ENCODE data around the gene ATP13A1.
"Not testable (repeated sequence)": the region's sequence is repeated elsewhere in the genome, so short reads cannot be mapped to it uniquely, and the experiment has no call there.

The ATP13A1 gene

DNA sequence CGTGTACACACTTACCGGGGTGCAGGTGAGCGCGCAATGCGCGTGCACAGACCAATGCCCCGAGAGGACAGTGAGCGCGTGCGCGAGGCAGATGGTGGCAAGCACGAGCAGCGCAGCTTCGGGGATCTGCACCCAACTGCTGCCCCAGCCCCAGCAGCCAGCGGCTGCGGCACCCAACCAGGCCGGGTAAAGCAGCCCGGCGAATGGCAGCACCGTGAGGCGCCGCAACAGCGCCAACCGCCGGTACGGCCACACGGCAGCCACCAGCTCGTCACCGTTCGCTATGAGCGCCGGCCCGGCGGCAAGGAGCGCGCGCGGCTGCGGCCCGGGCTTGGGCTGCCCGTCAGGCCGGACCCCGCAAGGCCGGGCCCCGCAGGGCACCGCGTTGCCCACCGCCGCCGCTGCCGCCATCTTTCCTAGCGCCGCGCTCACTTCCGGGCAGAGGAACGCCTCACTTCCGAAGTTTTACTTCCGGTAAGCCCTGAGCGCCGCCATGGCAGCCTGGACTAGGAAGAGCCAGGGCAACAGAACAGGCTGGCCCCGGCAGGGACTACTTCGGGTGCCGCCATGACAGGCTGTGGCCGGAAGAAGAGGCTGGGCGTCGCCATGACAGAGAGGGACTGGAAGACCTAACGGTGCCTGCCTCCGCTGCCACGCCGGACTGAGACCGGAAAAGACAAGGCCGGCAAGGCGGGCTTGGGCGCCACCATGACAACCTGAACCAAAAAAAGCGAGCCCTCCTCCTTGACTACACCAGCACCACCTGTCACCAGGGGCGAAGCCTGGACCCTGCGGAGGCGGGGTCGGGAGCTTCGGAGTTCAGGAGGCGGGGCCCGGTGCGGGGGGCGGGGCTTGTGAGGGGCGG lies at the start of gene ATP13A1:
Gene ATP13A1 (minus strand): TSS at position 421 of the 865 bp plus-strand sequence. CDS start 10 bp downstream, at position 411.
- peak; percentile 91 for DNase-seq (ENCODE audit: low read depth, low spot score)

DNA sequence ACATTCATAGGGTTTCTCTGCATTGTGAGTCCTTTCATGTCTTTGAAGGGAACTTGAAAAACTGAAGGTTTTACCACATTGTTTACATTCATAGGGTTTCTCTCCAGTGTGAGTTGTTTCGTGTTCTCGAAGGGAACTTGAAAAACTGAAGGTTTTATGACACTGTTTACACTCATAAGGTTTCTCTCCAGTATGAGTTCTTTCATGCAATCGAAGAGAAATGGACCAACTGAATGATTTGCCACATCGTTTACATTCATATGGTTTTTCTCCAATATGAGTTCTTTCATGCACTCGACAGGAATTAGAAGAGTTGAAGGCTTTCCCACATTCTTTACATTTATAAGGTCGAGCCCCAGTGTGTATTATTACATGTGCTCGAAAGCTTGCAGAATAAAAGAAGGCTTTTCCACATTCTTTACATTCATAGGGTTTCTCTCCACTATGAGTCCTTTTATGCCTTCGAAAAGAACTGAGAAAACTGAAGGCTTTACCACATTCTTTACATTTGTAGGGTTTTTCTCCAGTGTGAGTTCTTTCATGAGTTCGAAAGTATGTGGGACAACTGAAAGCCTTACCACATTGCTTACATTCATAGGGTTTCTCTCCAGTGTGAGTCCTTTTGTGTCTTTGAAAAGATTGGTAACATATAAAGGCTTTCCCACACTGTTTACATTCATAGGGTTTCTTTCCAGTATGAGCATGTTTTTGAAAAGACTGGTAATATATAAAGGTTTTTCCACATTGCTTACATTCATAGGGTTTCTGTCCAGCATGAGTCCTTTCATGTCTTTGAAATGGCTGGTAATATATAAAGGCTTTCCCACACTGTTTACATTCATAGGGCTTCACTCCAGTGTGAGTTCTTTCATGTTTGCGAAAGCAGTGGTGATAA lies 48.7 kb upstream of the ATP13A1 start:
- no peak for DNase-seq (ENCODE audit: low read depth, low spot score)

DNA sequence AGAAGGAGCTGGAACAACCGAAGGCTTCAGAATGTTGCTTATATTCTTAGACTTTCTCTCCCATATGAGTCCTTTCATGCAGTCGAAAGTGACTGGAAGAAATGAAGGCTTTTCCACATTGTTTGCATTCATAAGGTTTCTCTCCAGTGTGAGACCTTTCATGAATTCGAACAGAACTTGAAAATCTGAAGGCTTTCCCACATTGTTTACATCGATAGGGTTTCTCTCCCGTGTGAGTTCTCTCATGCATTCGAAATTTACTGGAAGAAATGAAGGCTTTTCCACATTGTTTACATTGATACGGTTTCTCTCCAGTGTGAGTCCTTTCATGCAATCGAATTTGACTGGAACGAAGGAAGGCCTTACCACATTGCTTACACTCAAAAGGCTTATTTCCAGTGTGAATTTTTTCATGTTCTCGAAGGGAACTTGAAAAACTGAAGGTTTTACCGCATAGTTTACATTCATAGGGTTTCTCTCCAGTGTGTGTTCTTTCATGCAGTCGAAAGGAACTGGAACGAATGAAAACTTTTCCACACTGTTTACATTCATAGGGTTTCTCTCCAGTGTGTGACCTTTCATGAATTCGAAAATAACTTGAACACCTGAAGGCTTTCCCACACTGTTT lies 47.9 kb upstream of the ATP13A1 start:
- DNase-seq (ENCODE audit: low read depth, low spot score): no peak

GRCh38 chr19:19710506-19710905 lies 47.0 kb upstream of the ATP13A1 start:
- DNase-seq (ENCODE audit: low read depth, low spot score): no peak

DNA sequence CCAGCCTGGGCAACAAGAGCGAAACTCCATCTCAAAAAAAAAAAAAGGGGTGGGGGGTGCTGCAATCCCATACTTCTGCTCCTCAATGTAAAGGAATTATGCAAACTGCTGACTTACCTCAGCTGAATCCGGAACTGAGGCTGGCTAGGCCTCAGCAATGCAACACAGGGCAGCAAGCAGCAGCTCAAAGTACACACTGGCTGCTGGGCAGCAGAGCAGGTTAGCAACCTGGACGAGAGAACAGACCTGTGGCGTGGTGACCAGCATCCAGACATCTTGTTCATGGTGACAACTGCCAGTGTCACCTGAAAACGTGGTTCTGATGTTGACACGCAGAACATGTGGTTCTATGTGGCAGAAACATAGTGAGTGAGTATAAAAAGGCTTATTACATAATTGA lies 41.4 kb upstream of the ATP13A1 start:
- DNase-seq (ENCODE audit: low read depth, low spot score): no peak

- DNase-seq (ENCODE audit: low read depth, low spot score): not testable (repeated sequence)
Observed at GRCh38 chr19:19700493-19700892, 37.0 kb upstream of the ATP13A1 start.

DNA sequence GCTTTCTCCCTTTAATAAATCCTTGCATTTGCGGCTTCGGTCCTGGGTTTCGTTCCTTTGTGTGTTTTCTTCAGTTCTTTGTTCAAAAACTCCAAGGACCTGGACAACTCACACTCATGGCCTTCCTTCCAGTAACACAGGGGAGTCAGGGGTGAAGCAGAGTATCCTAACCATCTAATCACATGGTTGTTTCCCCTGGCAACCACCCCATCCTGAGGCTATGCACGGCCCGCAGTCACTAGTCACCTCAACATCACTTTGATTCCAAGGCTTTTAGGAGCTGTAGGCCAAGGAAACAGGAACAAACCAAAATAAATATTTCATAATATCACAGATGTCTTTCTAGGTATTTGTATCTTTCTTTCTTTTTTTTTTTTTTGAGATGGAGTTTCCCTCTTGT lies 34.1 kb upstream of the ATP13A1 start:
- DNase-seq (ENCODE audit: low read depth, low spot score): no peak

GRCh38 chr19:19696386-19696785 lies 32.9 kb upstream of the ATP13A1 start:
- DNase-seq (ENCODE audit: low read depth, low spot score): no peak

GRCh38 chr19:19691683-19692082 lies 28.2 kb upstream of the ATP13A1 start:
- DNase-seq (ENCODE audit: low read depth, low spot score): no peak

- DNase-seq (ENCODE audit: low read depth, low spot score): not testable (repeated sequence)
Observed at GRCh38 chr19:19689023-19689422, 25.5 kb upstream of the ATP13A1 start.

DNA sequence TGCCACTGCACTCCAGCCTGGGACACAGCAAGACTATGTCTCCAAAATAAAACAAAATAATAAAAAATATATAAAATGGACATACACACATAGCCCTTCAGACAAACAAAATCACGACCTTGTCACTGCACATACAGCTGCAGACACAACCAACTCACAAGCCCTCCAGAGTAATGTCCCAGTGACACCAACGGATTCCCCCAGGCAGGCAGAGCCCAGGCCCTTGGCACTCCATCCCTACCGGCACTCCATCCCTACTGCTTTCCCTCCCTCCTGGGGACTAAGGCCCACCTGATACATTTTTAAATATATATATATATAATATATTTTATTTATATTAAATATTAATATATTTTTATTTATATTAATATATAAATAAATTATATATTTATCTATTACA lies 23.6 kb upstream of the ATP13A1 start:
- DNase-seq (ENCODE audit: low read depth, low spot score): no peak

DNA sequence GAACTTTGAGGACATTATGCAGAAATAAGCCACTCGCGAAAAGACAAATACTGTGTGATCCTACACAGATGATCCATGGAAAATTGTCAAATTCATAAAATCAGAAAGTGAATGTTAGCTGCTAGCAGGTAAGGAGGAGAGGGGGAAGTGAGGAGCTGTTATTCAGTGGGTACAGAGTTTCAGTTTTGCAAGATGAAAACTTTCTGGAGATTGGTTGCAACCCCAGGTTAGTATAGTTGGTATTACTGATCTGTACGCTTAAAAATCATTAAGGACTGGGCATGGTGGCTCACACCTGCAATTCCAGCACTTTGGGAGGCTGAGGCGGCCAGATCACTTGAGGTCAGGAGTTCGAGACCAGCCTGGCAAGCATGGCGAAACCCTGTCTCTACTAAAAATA lies 23.1 kb upstream of the ATP13A1 start:
- no peak for DNase-seq (ENCODE audit: low read depth, low spot score)

- not testable (repeated sequence) for DNase-seq (ENCODE audit: low read depth, low spot score)
Observed at GRCh38 chr19:19686119-19686518, 22.6 kb upstream of the ATP13A1 start.

DNA sequence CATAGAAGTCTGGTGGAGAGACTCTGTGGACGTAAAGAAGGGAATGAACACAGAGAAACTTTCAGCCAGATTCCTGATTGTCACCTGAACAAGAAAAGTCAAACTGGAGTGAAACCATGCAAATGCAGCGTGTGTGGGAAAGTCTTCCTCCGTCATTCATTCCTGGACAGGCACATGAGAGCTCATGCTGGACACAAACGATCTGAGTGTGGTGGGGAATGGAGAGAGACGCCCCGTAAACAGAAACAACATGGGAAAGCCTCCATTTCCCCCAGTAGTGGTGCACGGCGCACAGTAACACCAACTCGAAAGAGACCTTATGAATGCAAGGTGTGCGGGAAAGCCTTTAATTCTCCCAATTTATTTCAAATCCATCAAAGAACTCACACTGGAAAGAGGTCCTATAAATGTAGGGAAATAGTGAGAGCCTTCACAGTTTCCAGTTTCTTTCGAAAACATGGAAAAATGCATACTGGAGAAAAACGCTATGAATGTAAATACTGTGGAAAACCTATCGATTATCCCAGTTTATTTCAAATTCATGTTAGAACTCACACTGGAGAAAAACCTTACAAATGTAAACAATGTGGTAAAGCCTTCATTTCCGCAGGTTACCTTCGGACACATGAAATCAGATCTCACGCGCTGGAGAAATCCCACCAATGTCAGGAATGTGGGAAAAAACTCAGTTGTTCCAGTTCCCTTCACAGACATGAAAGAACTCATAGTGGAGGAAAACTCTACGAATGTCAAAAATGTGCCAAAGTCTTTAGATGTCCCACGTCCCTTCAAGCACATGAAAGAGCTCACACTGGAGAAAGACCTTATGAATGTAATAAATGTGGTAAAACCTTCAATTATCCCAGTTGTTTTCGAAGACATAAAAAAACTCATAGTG lies 15.9 kb upstream of the ATP13A1 start:
- DNase-seq (ENCODE audit: low read depth, low spot score): no peak

- DNase-seq (ENCODE audit: low read depth, low spot score): no peak
Observed at GRCh38 chr19:19677579-19677978, 14.1 kb upstream of the ATP13A1 start.

DNA sequence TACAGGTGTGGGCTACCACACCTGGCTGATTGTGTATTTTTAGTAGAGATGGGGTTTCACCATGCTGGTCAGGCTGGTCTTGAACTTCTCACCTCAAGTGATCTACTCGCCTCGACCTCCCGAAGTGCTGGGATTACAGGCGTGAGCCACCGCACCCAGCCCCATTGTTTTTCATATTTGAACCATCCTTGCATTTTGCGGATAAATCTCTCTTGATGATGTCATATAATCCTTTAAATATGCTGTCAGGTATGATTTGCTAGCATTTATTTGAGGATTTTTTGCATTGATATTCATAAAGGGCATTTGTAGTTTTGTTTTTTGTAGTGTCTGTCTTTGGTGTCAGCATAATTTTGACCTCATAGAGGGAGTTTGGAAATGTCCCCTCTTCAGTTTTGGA lies 10.8 kb upstream of the ATP13A1 start:
- no peak for DNase-seq (ENCODE audit: low read depth, low spot score)

- DNase-seq (ENCODE audit: low read depth, low spot score): no peak
Observed at GRCh38 chr19:19672816-19673215, 9.3 kb upstream of the ATP13A1 start.

DNA sequence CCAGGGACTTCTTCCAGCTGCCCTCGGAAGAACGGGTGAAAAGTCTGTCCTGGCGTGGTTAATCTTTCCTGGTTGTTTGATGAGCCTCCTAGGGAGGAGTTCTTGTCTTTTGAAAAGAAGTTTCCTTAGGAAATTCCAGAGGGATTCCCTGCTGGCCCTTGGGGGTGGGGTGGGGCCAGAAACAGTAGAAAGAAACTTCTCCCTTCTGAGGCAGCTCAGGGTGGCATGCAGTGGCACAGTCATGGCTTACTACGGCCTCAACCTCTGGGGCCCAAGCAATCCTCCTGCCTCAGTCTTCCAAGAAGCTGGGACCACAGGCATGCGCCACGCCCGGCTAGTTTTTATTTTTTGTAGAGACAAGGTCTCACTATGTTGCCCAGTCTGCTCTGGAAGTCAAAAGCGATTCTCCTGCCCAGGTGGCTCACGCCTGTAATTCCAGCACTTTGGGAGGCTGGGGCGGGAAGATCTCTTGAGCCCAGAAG lies 6.6 kb upstream of the ATP13A1 start:
- DNase-seq (ENCODE audit: low read depth, low spot score): no peak

- DNase-seq (ENCODE audit: low read depth, low spot score): peak; percentile 62
Observed at GRCh38 chr19:19668230-19669012, 4.9 kb upstream of the ATP13A1 start, which contains the start of gene ZNF101. Gene ZNF101 (plus strand): TSS chr19:19668839. CDS start chr19:19668964, 125 bp downstream.

DNA sequence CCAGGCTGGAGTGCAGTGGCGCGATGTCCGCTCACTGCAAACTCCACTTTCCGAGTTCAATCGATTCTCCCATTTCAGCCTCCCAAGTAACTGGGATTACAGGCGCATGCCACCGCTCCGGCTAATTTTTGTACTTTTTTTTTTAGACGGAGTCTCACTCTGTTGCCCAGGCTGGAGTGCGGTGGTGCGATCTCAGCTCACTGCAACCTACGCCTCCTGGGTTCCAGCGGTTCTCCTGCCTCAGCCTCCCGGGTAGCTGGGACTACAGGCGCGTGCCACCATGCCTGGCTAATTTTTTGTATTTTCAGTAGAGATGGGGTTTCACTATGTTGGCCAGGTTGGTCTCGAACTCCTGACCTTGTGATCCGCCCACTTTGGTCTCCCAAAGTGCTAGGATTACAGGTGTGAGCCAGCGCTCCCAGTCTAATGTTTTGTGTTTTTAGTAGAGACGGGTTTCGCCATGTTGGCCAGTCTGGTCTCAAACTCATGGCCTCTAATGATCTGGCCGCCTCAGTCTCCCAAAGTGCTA lies 2.0 kb upstream of the ATP13A1 start:
- DNase-seq (ENCODE audit: low read depth, low spot score): not testable (repeated sequence)

Measured in smooth muscle cell of the brain vasculature (primary cell).